Measurements from ENCODE around the gene PLEKHH3.

GRCh38 chr17:42680331-42680808 lies 3.6 kb upstream of the PLEKHH3 start:
- TF ChIP-seq POLR2A (IDR thresholded peaks at IDR 0.05; ENCODE audit: low read depth, low read length) (no peak), MAFK (IDR thresholded peaks at IDR 0.05; ENCODE audit: low read depth, low read length) (no peak), CTCF (conservative IDR thresholded peaks at IDR 0.05; ENCODE audit: low read depth, low read length) (no peak), USF2 (IDR thresholded peaks at IDR 0.05; ENCODE audit: low read depth, low read length) (no peak), RAD21 (IDR thresholded peaks at IDR 0.05; ENCODE audit: low read length) (no peak), BHLHE40 (IDR thresholded peaks at IDR 0.05; ENCODE audit: low read depth, low read length) (no peak), SMC3 (IDR thresholded peaks at IDR 0.05; ENCODE audit: low read depth, low read length) (no peak), RFX5 (IDR thresholded peaks at IDR 0.05; ENCODE audit: low read depth, low read length) (no peak), ELK1 (IDR thresholded peaks at IDR 0.05; ENCODE audit: borderline replicate concordance, low read depth, low read length) (no peak), CEBPB (IDR thresholded peaks at IDR 0.05; ENCODE audit: low read depth, low read length) (no peak)
